Gastrocnemius medialis (tissue), 4 donors: ENCODE results near the gene TPRG1L. TPM values are rescaled to one million over a fixed set of nuclear protein-coding genes. Genes with fewer than 3 reads are reported as not detected.

ENCODE experiments used
- ATAC-seq, 2 donors: fragments of 150-250 bp; one replicate each; pipeline ENCODE4 v1.9.1; 2016
- DNase-seq, 2 donors: peaks; one replicate each; pipeline ENCODE4 v3.0.0-alpha.2; 2019
- H3K27ac ChIP-seq, 4 donors: fragments of 200-600 bp; sonication (generic); 1 replicate in 1 of 4; 2 replicates in 3 of 4; pipeline ENCODE4 v1.5.1; 2016 to 2018; ENCODE audit warnings: mild to moderate bottlenecking in 2 of 4, moderate library complexity in 1 of 4
- H3K27me3 ChIP-seq, 3 donors: fragments of 200-600 bp; sonication (generic) in 2 of 3; 1 replicate in 1 of 3; 2 replicates in 2 of 3; pipeline versions ENCODE4 v1.5.1 to v1.6.0; 2016 to 2019; ENCODE audit warnings: mild to moderate bottlenecking in 1 of 3, moderate library complexity in 1 of 3
- H3K36me3 ChIP-seq, 2 donors: fragments of 200-600 bp; sonication (generic) in 1 of 2; one replicate each; pipeline ENCODE4 v1.5.1; 2017 to 2018
- H3K4me1 ChIP-seq, 2 donors: fragments of 200-600 bp; sonication (generic) in 1 of 2; one replicate each; pipeline ENCODE4 v1.5.1; 2016 to 2017; ENCODE audit warnings: mild to moderate bottlenecking in 2 of 2
- H3K4me3 ChIP-seq, 4 donors: fragments of 200-600 bp; sonication (generic) in 3 of 4; 1 replicate in 1 of 4; 2 replicates in 3 of 4; pipeline ENCODE4 v1.5.1; 2016 to 2019; ENCODE audit warnings: mild to moderate bottlenecking in 2 of 4
- H3K9me3 ChIP-seq, 3 donors: fragments of 200-600 bp; sonication (generic) in 2 of 3; 1 replicate in 1 of 3; 2 replicates in 2 of 3; pipeline ENCODE4 v1.5.1; 2016 to 2019
- POLR2A ChIP-seq, 2 donors: fragments of 450-650 bp; IDR thresholded peaks; one replicate each; pipeline ENCODE4 v1.6.1; 2017; ENCODE audit warnings: antibody characterized with exemption in 2 of 2, mild to moderate bottlenecking in 2 of 2, moderate library complexity in 2 of 2
- in situ Hi-C, 4 donors: fragments of 200-750 bp; cut with MboI; loops; one replicate each; pipeline versions ENCODE4 v1.15.0 to v1.8.0; 2017; ENCODE audit warnings: low sequenced_read_pairs in 4 of 4
- intact Hi-C: fragments of 100-400 bp; cut with DNase I; formaldehyde crosslinking; loops from one replicate; pipeline ENCODE4 v1.15.1; 2023; ENCODE audit warnings: low total_unique reads
- total RNA-seq, 4 donors: library from RNA; depleted of rRNA; stranded (reverse); fragments of >200 nt; gene quantifications; one replicate each; pipeline versions ENCODE4 v1.1.0 to v1.2.3, GENCODE V29; 2016
- TF ChIP-seq, protein P1 (sequence below), 5 experiments: fragments of 450-650 bp in 3 of 5; fragments of 200-600 bp in 2 of 5; sonication (generic) in 2 of 5; IDR thresholded peaks in 4 of 5; conservative IDR thresholded peaks in 1 of 5; 1 replicate in 4 of 5; 2 replicates in 1 of 5; pipeline ENCODE4 v1.5.1; 2016 to 2019; ENCODE audit warnings: antibody characterized with exemption in 5 of 5, mild to moderate bottlenecking in 3 of 5, moderate library complexity in 3 of 5

TPRG1L gene
- total RNA-seq, 4 donors from 2014 or later, result 25.3 to 38.7 (median 30.0) TPM

DNA sequence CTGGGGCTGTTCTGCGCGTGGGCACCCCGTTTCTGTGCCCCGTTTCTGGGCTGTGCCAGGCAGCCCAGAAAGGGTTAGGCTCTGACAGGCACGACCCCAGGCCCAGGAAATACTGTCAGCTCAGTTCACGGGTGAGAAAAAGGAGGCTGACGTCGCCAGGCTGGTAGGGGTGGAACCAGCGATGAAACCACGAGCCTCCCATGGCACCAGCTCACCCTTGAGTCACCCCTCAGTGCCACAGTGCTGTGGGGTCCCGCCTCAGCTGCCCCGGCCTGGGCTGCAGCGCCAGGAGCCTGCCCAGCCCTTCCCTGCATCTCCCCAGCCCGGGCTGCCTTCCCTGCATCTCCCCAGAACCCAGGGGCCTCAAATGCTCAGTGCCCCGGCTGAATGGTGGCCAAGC lies 25.0 kb upstream of the TPRG1L start:
- ATAC-seq, result no peak
- Histone ChIP-seq H3K9me3 (no peaks in the 10 kb centered on the region), H3K27me3 (no peaks in the 10 kb centered on the region), H3K27ac (peak overlapping the region in 1 of 4 donors; percentile 32), H3K4me1 (peaks cover 4 to 31% of the 10 kb centered on the region in 2 donors), H3K4me3 (no peak overlapping the region), H3K36me3 (no peaks in the 10 kb centered on the region)
- no peak for TF ChIP-seq POLR2A (IDR thresholded peaks at IDR 0.05)
- TF ChIP-seq, protein P1, sequence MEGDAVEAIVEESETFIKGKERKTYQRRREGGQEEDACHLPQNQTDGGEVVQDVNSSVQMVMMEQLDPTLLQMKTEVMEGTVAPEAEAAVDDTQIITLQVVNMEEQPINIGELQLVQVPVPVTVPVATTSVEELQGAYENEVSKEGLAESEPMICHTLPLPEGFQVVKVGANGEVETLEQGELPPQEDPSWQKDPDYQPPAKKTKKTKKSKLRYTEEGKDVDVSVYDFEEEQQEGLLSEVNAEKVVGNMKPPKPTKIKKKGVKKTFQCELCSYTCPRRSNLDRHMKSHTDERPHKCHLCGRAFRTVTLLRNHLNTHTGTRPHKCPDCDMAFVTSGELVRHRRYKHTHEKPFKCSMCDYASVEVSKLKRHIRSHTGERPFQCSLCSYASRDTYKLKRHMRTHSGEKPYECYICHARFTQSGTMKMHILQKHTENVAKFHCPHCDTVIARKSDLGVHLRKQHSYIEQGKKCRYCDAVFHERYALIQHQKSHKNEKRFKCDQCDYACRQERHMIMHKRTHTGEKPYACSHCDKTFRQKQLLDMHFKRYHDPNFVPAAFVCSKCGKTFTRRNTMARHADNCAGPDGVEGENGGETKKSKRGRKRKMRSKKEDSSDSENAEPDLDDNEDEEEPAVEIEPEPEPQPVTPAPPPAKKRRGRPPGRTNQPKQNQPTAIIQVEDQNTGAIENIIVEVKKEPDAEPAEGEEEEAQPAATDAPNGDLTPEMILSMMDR (IDR thresholded peaks at IDR 0.05 in 4 of 5, conservative IDR thresholded peaks at IDR 0.05 in 1 of 5), result no peak
- in situ Hi-C loops (no loop called here), intact Hi-C loops (no loop called here)
- DNase-seq, result no peak

DNA sequence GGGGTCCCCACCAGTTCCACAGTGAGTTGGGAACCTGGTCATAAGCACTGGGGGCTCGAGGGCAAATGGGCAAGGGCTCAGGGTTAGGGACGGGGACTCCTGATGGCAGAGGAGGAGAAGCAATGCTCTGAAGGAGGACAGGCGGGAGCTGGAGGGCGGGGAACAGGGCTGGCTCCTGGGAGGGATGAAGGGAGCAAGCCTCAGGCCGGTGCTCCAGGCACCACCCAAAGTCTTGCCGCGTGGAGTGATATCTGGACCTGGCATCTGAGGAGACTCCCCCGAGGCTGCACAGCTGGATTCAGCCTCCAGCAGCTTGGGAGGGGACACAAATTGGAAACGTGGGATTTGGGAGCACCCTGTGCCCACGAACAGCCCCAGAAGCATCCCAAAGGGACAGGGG lies 24.5 kb upstream of the TPRG1L start:
- Histone ChIP-seq H3K9me3 (no peaks in the 10 kb centered on the region), H3K27ac (no peak overlapping the region), H3K36me3 (no peaks in the 10 kb centered on the region), H3K4me3 (no peak overlapping the region), H3K27me3 (no peaks in the 10 kb centered on the region), H3K4me1 (peaks cover 4 to 27% of the 10 kb centered on the region in 2 donors)
- DNase-seq (no peak), ATAC-seq (no peak)
- TF ChIP-seq, protein P1 (IDR thresholded peaks at IDR 0.05 in 4 of 5, conservative IDR thresholded peaks at IDR 0.05 in 1 of 5), result no peak
- no peak for TF ChIP-seq POLR2A (IDR thresholded peaks at IDR 0.05)
- in situ Hi-C loops, result no loop called here
- intact Hi-C loops, result no loop called here

DNA sequence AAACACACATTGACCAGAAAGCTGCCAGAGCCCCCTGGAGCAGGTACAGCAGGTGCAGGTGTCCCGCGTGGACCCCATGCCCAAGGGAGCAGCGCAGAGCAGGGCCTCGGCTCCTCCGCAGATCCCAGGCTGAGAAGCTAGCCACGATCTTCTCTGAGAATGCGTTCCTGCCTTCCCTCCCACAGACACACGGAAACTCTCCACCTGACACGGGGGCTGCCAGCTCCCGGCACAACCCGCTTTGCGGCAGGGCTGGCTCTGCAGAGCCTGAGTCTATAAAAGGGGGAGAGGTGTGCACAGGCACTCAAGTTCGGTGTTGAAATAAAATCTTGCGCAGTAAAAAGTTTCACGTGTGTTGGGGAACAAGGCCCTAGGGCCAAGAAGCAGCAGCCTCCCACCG lies 23.1 kb upstream of the TPRG1L start:
- Histone ChIP-seq H3K4me1 (peaks cover 4 to 24% of the 10 kb centered on the region in 2 donors), H3K36me3 (no peaks in the 10 kb centered on the region), H3K9me3 (no peaks in the 10 kb centered on the region), H3K27me3 (peaks cover 0 to 3% (median 0%) of the 10 kb centered on the region in 3 donors), H3K27ac (no peak overlapping the region), H3K4me3 (no peak overlapping the region)
- TF ChIP-seq, protein P1 (IDR thresholded peaks at IDR 0.05 in 4 of 5, conservative IDR thresholded peaks at IDR 0.05 in 1 of 5), result no peak
- no peak for TF ChIP-seq POLR2A (IDR thresholded peaks at IDR 0.05)
- DNase-seq, result no peak
- ATAC-seq, result no peak
- intact Hi-C loops (no loop called here), in situ Hi-C loops (no loop called here)

DNA sequence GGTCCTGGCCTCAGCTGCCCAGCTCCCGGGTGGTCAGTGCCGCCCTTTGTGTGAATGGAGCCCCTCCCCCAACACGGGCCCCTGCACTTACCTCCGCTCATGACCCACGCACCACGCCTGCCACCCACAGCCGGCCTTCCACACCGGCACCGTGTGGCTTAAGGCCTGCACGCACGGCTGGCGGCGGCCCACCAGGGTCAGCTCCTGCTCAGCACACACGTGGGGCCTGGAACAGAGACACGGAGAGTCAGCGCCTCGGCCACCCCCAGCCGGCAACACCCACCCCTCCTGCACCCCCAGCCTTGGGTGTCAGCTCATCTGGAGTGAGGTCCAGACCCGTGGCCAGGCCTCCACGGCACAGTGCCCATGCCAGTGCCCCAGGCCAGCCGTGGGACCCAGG lies 22.4 kb upstream of the TPRG1L start:
- intact Hi-C loops, result no loop called here
- no peak overlapping the region for H3K4me3 ChIP-seq
- in situ Hi-C loops, result no loop called here
- no peaks in the 10 kb centered on the region for H3K36me3 ChIP-seq
- ATAC-seq (no peak), DNase-seq (no peak)
- no peak overlapping the region for H3K27ac ChIP-seq
- peaks cover 4 to 24% of the 10 kb centered on the region in 2 donors for H3K4me1 ChIP-seq
- H3K9me3 ChIP-seq, result no peaks in the 10 kb centered on the region
- TF ChIP-seq, protein P1 (IDR thresholded peaks at IDR 0.05 in 4 of 5, conservative IDR thresholded peaks at IDR 0.05 in 1 of 5), result no peak
- no peak for TF ChIP-seq POLR2A (IDR thresholded peaks at IDR 0.05)
- peaks cover 0 to 9% (median 0%) of the 10 kb centered on the region in 3 donors for H3K27me3 ChIP-seq

DNA sequence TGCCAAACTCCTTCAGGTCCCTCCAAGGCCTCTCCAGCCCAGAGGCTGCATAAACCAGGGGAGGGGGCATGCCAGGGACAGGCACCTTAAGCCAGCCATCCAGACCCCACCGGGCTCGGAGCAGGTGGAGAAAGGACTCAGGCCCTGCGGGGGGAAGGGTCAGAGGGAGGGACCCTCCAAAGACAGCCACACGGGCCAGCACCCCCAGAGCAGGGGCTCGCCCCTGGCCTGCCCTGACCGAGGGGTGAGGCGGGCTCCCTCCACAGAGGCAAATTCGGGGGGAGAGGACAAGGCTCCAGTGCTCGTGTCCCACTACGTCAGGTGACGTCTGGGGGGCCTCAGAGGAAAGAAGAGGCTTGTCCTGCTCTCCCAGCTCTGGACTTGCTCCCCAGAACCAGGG lies 21.7 kb upstream of the TPRG1L start:
- peaks cover 4 to 18% of the 10 kb centered on the region in 2 donors for H3K4me1 ChIP-seq
- no peaks in the 10 kb centered on the region for H3K36me3 ChIP-seq
- H3K4me3 ChIP-seq, result no peak overlapping the region
- in situ Hi-C loops, result no loop called here
- peaks cover 0 to 17% (median 0%) of the 10 kb centered on the region in 3 donors for H3K27me3 ChIP-seq
- no peaks in the 10 kb centered on the region for H3K9me3 ChIP-seq
- intact Hi-C loops, result no loop called here
- DNase-seq (no peak), ATAC-seq (no peak)
- TF ChIP-seq POLR2A (IDR thresholded peaks at IDR 0.05), result no peak
- TF ChIP-seq, protein P1 (IDR thresholded peaks at IDR 0.05 in 4 of 5, conservative IDR thresholded peaks at IDR 0.05 in 1 of 5), result no peak
- no peak overlapping the region for H3K27ac ChIP-seq
